Ectodermal cell (in vitro differentiated cells): ENCODE measurements around the gene PRND.

Experiments
- H3K27ac ChIP-seq: 2 replicates; pipeline ENCODE4 v1.7.0; 2013; ENCODE audit warnings: mild to moderate bottlenecking, low read depth, low read length; ENCODE audit not compliant: insufficient read depth, poor library complexity, severe bottlenecking
- H3K27me3 ChIP-seq: 2 replicates; pipeline ENCODE4 v1.7.0; 2013; ENCODE audit warnings: mild to moderate bottlenecking, low read length; ENCODE audit not compliant: insufficient read depth, control insufficient read depth, poor library complexity, severe bottlenecking
- H3K36me3 ChIP-seq: one replicate; pipeline ENCODE4 v1.7.0; 2013; ENCODE audit warnings: low read length; ENCODE audit not compliant: control insufficient read depth, insufficient read depth
- H3K4me1 ChIP-seq: one replicate; pipeline ENCODE4 v1.7.0; 2013; ENCODE audit warnings: low read length; ENCODE audit not compliant: control insufficient read depth, insufficient read depth
- H3K4me3 ChIP-seq: 2 replicates; pipeline ENCODE4 v1.7.0; 2013; ENCODE audit warnings: low read depth, low read length, control low read depth; ENCODE audit not compliant: insufficient read depth
- H3K9me3 ChIP-seq: 2 replicates; pipeline ENCODE4 v1.7.0; 2013; ENCODE audit warnings: mild to moderate bottlenecking, low read length, moderate library complexity; ENCODE audit not compliant: control insufficient read depth
- WGBS, 2 experiments: methylation state at CpG; one replicate each; pipeline ENCODE4 v1.1.7; 2013; ENCODE audit warnings: missing lambda C conversion rate in 2 of 2; 5-methylcytosine and 5-hydroxymethylcytosine counted together

Gene PRND

GRCh38 chr20:4685923-4686221, 35.8 kb upstream of the PRND start:
- H3K36me3 ChIP-seq, result no peaks in the 10 kb centered on the region
- H3K27ac ChIP-seq, result no peak overlapping the region
- H3K4me1 ChIP-seq, result no peaks in the 10 kb centered on the region
- 17 to 23% methylated on average over 7 to 8 of the region's 8 CpGs for WGBS, 2 experiments
- H3K4me3 ChIP-seq, result peak overlapping the region; percentile 48
- no peaks in the 10 kb centered on the region for H3K9me3 ChIP-seq
- peaks cover 40% of the 10 kb centered on the region for H3K27me3 ChIP-seq

GRCh38 chr20:4688305-4688704, 33.4 kb upstream of the PRND start:
- peaks cover 40% of the 10 kb centered on the region for H3K27me3 ChIP-seq
- no peak overlapping the region for H3K27ac ChIP-seq
- no peaks in the 10 kb centered on the region for H3K9me3 ChIP-seq
- WGBS, 2 experiments, result 93 to 95% methylated on average over 2 of the region's 2 CpGs
- H3K4me3 ChIP-seq, result no peak overlapping the region
- H3K4me1 ChIP-seq, result no peaks in the 10 kb centered on the region
- no peaks in the 10 kb centered on the region for H3K36me3 ChIP-seq

GRCh38 chr20:4689220-4689619, 32.5 kb upstream of the PRND start:
- Histone ChIP-seq H3K4me1 (no peaks in the 10 kb centered on the region), H3K27me3 (peaks cover 40% of the 10 kb centered on the region), H3K9me3 (no peaks in the 10 kb centered on the region), H3K4me3 (no peak overlapping the region), H3K27ac (no peak overlapping the region), H3K36me3 (no peaks in the 10 kb centered on the region)
- 90 to 91% methylated on average over 2 of the region's 2 CpGs for WGBS, 2 experiments

GRCh38 chr20:4691753-4692152, 30.0 kb upstream of the PRND start:
- Histone ChIP-seq H3K4me3 (no peak overlapping the region), H3K27ac (no peak overlapping the region)
- 88% methylated on average over 2 of the region's 2 CpGs for WGBS, 2 experiments

GRCh38 chr20:4694076-4694475, 27.6 kb upstream of the PRND start:
- H3K4me1 ChIP-seq, result no peaks in the 10 kb centered on the region
- no peaks in the 10 kb centered on the region for H3K27me3 ChIP-seq
- 88 to 92% methylated on average over 1 of the region's 1 CpG for WGBS, 2 experiments
- no peak overlapping the region for H3K27ac ChIP-seq
- H3K36me3 ChIP-seq, result no peaks in the 10 kb centered on the region
- H3K4me3 ChIP-seq, result no peak overlapping the region
- no peaks in the 10 kb centered on the region for H3K9me3 ChIP-seq

More at GRCh38 chr20:4691753-4692152, 30.0 kb upstream of the PRND start:
- H3K4me1 ChIP-seq, result no peaks in the 10 kb centered on the region
- no peaks in the 10 kb centered on the region for H3K9me3 ChIP-seq
- no peaks in the 10 kb centered on the region for H3K36me3 ChIP-seq
- H3K27me3 ChIP-seq, result peaks cover 16% of the 10 kb centered on the region

GRCh38 chr20:4697189-4697830, 24.4 kb upstream of the PRND start:
- 59 to 64% methylated on average over 7 of the region's 7 CpGs for WGBS, 2 experiments
- Histone ChIP-seq H3K4me1 (no peaks in the 10 kb centered on the region), H3K9me3 (no peaks in the 10 kb centered on the region), H3K27me3 (no peaks in the 10 kb centered on the region), H3K36me3 (no peaks in the 10 kb centered on the region), H3K27ac (no peak overlapping the region), H3K4me3 (no peak overlapping the region)

- WGBS, 2 experiments, result 78 to 79% methylated on average over 2 of the region's 2 CpGs
- H3K9me3 ChIP-seq, result no peaks in the 10 kb centered on the region
- no peak overlapping the region for H3K4me3 ChIP-seq
- no peaks in the 10 kb centered on the region for H3K36me3 ChIP-seq
- H3K4me1 ChIP-seq, result no peaks in the 10 kb centered on the region
- H3K27me3 ChIP-seq, result no peaks in the 10 kb centered on the region
- no peak overlapping the region for H3K27ac ChIP-seq
Measured at GRCh38 chr20:4697831-4698221, 23.9 kb upstream of the PRND start.

- Histone ChIP-seq H3K9me3 (no peaks in the 10 kb centered on the region), H3K27me3 (no peaks in the 10 kb centered on the region)
Measured at GRCh38 chr20:4699216-4699615, 22.5 kb upstream of the PRND start.

GRCh38 chr20:4699957-4700356, 21.8 kb upstream of the PRND start:
- 92 to 94% methylated on average over 3 of the region's 3 CpGs for WGBS, 2 experiments
- no peak overlapping the region for H3K4me3 ChIP-seq

More at GRCh38 chr20:4699216-4699615, 22.5 kb upstream of the PRND start:
- H3K36me3 ChIP-seq, result no peaks in the 10 kb centered on the region
- 94 to 96% methylated on average over 9 of the region's 9 CpGs for WGBS, 2 experiments
- no peak overlapping the region for H3K4me3 ChIP-seq
- H3K4me1 ChIP-seq, result no peaks in the 10 kb centered on the region
- H3K27ac ChIP-seq, result no peak overlapping the region

GRCh38 chr20:4702562-4703280, 19.0 kb upstream of the PRND start:
- Histone ChIP-seq H3K36me3 (no peaks in the 10 kb centered on the region), H3K4me1 (no peaks in the 10 kb centered on the region), H3K4me3 (no peak overlapping the region), H3K27me3 (no peaks in the 10 kb centered on the region), H3K9me3 (no peaks in the 10 kb centered on the region), H3K27ac (no peak overlapping the region)
- 87 to 89% methylated on average over 7 of the region's 7 CpGs for WGBS, 2 experiments

More at GRCh38 chr20:4699957-4700356, 21.8 kb upstream of the PRND start:
- no peak overlapping the region for H3K27ac ChIP-seq
- no peaks in the 10 kb centered on the region for H3K27me3 ChIP-seq
- H3K9me3 ChIP-seq, result no peaks in the 10 kb centered on the region
- no peaks in the 10 kb centered on the region for H3K4me1 ChIP-seq
- H3K36me3 ChIP-seq, result no peaks in the 10 kb centered on the region
